ENCODE data around the gene OR1N2.

DNA sequence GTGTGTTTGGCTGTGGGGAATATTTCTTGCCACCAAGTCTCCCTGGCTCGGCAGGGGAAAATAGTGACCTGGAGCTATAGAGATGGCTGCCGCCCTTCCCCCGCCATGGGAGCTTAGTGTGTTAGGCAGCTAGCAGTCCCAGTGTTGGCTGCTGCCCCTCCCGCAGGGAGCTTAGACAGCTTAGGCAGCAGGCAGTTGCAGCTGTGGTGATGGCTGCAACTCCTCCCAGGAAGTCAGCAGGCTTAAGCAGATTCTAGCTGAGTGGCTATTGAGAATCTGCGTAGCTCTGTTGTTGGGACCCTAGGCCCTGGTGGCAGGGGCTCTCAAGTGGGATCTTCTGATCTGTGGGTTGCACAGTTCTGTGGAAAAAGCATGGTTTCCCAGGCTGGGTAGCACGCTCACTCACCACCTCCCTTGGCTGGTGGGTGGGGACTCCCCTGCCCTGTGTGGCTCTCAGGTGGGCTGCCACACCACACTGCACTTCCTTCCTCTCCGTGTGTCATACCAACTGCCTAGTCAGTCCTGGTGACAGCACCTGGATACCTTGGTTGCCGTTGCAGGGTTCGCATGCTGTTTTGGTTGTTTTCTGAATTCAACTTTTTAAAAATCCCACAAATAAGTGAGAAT lies 9.3 kb downstream of the OR1N2 start:
- TF ChIP-seq, protein P1, sequence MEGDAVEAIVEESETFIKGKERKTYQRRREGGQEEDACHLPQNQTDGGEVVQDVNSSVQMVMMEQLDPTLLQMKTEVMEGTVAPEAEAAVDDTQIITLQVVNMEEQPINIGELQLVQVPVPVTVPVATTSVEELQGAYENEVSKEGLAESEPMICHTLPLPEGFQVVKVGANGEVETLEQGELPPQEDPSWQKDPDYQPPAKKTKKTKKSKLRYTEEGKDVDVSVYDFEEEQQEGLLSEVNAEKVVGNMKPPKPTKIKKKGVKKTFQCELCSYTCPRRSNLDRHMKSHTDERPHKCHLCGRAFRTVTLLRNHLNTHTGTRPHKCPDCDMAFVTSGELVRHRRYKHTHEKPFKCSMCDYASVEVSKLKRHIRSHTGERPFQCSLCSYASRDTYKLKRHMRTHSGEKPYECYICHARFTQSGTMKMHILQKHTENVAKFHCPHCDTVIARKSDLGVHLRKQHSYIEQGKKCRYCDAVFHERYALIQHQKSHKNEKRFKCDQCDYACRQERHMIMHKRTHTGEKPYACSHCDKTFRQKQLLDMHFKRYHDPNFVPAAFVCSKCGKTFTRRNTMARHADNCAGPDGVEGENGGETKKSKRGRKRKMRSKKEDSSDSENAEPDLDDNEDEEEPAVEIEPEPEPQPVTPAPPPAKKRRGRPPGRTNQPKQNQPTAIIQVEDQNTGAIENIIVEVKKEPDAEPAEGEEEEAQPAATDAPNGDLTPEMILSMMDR (conservative IDR thresholded peaks at IDR 0.05; ENCODE audit: low read depth, low read length), result no peak
- TF ChIP-seq, protein P2, sequence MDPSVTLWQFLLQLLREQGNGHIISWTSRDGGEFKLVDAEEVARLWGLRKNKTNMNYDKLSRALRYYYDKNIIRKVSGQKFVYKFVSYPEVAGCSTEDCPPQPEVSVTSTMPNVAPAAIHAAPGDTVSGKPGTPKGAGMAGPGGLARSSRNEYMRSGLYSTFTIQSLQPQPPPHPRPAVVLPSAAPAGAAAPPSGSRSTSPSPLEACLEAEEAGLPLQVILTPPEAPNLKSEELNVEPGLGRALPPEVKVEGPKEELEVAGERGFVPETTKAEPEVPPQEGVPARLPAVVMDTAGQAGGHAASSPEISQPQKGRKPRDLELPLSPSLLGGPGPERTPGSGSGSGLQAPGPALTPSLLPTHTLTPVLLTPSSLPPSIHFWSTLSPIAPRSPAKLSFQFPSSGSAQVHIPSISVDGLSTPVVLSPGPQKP (IDR thresholded peaks at IDR 0.05; ENCODE audit: borderline replicate concordance, low read depth, low read length), result no peak
- TF ChIP-seq CEBPB (IDR thresholded peaks at IDR 0.05; ENCODE audit: low read depth, low read length), result no peak
- TF ChIP-seq, protein P3, sequence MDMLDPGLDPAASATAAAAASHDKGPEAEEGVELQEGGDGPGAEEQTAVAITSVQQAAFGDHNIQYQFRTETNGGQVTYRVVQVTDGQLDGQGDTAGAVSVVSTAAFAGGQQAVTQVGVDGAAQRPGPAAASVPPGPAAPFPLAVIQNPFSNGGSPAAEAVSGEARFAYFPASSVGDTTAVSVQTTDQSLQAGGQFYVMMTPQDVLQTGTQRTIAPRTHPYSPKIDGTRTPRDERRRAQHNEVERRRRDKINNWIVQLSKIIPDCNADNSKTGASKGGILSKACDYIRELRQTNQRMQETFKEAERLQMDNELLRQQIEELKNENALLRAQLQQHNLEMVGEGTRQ (IDR thresholded peaks at IDR 0.05; ENCODE audit: low read depth, low read length), result no peak
- no peak for TF ChIP-seq POLR2A (IDR thresholded peaks at IDR 0.05; ENCODE audit: low read depth, low read length)
- no peak for TF ChIP-seq CHD1 (IDR thresholded peaks at IDR 0.05; ENCODE audit: low read depth, low read length)
- no peak for TF ChIP-seq RAD21 (IDR thresholded peaks at IDR 0.05; ENCODE audit: low read length)
